Suprapubic skin (tissue), 4 donors: ENCODE data around the gene ARHGDIG.

Source experiments
- CTCF ChIP-seq, 2 donors: fragments of 200-600 bp in 1 of 2; fragments of 450-650 bp in 1 of 2; sonication (generic) in 1 of 2; IDR thresholded peaks; one replicate each; pipeline ENCODE4 v1.5.1; 2016 to 2019; ENCODE audit warnings: antibody characterized with exemption in 2 of 2, mild to moderate bottlenecking in 1 of 2, moderate library complexity in 1 of 2
- POLR2A ChIP-seq, 2 donors: fragments of 450-650 bp; IDR thresholded peaks; one replicate each; pipeline ENCODE4 v1.6.1; 2017; ENCODE audit warnings: antibody characterized with exemption in 2 of 2, mild to moderate bottlenecking in 2 of 2, moderate library complexity in 2 of 2
- POLR2AphosphoS5 ChIP-seq, 3 donors: sonication (generic); formaldehyde crosslinking; IDR thresholded peaks; one replicate each; pipeline ENCODE4 v1.6.1; 2017; ENCODE audit warnings: antibody characterized with exemption in 3 of 3

- TF ChIP-seq CTCF (IDR thresholded peaks at IDR 0.05) (no peak), POLR2AphosphoS5 (IDR thresholded peaks at IDR 0.05) (no peak), POLR2A (IDR thresholded peaks at IDR 0.05) (no peak)
These were observed 2.1 kb downstream of the ARHGDIG start for GRCh38 chr16:282491-282890.
